Measurements from ENCODE around the gene ZSWIM4. TPM values are rescaled to one million over a fixed set of nuclear protein-coding genes. Genes with fewer than 3 reads are reported as not detected.
A peak's percentile ranks its signal among the peaks of the same experiment; 100 is the strongest.

Gene ZSWIM4
- total and polyA plus RNA-seq, 12 donors = 1.2 to 7.1 (median 2.7) TPM

DNA sequence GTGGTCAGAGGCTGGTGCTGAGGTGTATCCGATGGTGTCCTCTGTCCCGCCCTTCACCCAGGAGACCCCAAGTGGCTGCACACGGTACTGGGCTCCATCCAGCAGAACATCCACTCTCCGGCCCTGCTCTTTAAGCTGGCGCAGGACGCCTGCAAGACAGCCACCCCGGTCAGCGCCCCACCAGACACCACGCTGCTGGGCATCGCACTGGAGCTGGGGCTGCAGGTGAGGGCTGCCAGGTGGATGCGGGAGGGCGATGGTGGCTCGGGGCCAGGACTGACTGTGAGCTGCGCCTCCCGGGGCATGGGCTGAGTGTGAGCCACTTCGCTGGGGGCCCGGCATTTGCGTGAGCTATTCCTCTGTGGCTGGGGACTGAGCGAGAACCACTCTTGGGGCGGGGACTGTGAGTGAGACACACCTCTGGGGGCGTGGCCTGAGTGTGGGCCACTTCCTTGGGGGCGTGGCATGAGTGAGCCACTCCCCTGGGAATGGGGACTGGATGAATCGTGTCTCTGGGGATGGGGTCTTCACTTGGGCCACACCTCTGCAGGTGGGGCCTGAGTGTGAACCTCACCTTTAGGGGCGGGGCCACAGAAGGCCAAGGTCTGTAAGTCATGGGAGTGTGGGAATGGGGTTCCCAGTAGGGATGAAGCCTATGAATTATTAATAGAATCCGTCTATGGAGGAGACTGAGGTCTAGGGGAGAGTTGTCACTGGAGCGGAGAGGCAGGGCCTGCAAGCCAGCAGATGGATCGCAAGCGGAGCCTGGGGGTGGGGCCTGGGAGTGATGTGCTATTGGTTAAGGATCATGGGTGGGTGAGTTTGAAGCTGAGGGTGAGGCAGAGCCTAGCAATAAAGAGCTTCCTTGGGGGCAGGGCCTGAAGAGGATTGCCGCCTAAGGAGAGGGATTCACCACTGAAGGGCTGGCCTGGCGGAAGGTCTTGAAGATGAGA, 30.5 kb downstream of the ZSWIM4 start:
- no peak for DNase-seq
- H3K36me3 ChIP-seq = peaks cover 0 to 82% (median 5%) of the 10 kb centered on the region in 9 donors
- no peaks in the 10 kb centered on the region for H3K9me3 ChIP-seq
- H3K4me3 ChIP-seq = no peak overlapping the region
- no peaks in the 10 kb centered on the region for H3K27me3 ChIP-seq
- no peak for TF ChIP-seq CTCF (IDR thresholded peaks at IDR 0.05)
- H3K4me1 ChIP-seq = peaks cover 0 to 15% (median 10%) of the 10 kb centered on the region in 9 donors
- no peak overlapping the region for H3K27ac ChIP-seq
- ATAC-seq = peak in 1 of 8 donors; percentile 3
- intact Hi-C loops (cut with DNase I) = no loop called here
- 89 to 91% methylated on average over 30 of the region's 30 CpGs for WGBS, 2 donors

- H3K4me1 ChIP-seq = peaks cover 0 to 15% (median 10%) of the 10 kb centered on the region in 9 donors
- no peak overlapping the region for H3K27ac ChIP-seq
- H3K4me3 ChIP-seq = no peak overlapping the region
- no peak for ATAC-seq
- peaks cover 0 to 83% (median 6%) of the 10 kb centered on the region in 9 donors for H3K36me3 ChIP-seq
- intact Hi-C loops (cut with DNase I) = no loop called here
- WGBS, 2 donors = 95 to 96% methylated on average over 9 of the region's 9 CpGs
- H3K9me3 ChIP-seq = no peaks in the 10 kb centered on the region
- TF ChIP-seq CTCF (IDR thresholded peaks at IDR 0.05) = no peak
- DNase-seq = no peak
- H3K27me3 ChIP-seq = no peaks in the 10 kb centered on the region
These were observed 31.5 kb downstream of the ZSWIM4 start for GRCh38 chr19:13826652-13827235.

DNA sequence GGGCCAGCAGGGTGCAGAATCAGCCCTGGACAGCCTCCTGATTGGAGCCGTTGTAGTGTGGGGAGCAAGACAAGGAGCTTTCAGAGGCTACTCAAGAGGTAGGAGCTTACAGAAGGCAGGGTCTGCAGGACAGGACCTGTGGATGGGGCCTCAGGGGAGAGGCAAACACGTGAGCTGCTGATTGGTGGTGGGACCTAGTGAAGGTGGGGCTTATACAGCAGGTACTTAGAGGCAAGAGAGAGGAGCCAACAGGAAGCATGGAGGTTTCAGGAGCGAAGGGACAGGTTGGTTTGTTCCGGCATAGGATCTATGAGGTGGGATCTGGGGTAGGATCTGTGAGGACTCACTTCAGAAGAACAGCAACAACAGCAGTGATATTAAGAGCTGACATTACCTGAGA, 32.4 kb downstream of the ZSWIM4 start:
- H3K36me3 ChIP-seq = peaks cover 0 to 88% (median 6%) of the 10 kb centered on the region in 9 donors
- DNase-seq (peak in 1 of 2 donors; percentile 2), ATAC-seq (no peak)
- no peak overlapping the region for H3K4me3 ChIP-seq
- no peak for TF ChIP-seq CTCF (IDR thresholded peaks at IDR 0.05)
- WGBS, 2 donors = 78 to 81% methylated on average over 4 of the region's 4 CpGs
- no peaks in the 10 kb centered on the region for H3K9me3 ChIP-seq
- no peak overlapping the region for H3K27ac ChIP-seq
- intact Hi-C loops (cut with DNase I) = no loop called here
- no peaks in the 10 kb centered on the region for H3K27me3 ChIP-seq
- peaks cover 0 to 16% (median 6%) of the 10 kb centered on the region in 9 donors for H3K4me1 ChIP-seq

DNA sequence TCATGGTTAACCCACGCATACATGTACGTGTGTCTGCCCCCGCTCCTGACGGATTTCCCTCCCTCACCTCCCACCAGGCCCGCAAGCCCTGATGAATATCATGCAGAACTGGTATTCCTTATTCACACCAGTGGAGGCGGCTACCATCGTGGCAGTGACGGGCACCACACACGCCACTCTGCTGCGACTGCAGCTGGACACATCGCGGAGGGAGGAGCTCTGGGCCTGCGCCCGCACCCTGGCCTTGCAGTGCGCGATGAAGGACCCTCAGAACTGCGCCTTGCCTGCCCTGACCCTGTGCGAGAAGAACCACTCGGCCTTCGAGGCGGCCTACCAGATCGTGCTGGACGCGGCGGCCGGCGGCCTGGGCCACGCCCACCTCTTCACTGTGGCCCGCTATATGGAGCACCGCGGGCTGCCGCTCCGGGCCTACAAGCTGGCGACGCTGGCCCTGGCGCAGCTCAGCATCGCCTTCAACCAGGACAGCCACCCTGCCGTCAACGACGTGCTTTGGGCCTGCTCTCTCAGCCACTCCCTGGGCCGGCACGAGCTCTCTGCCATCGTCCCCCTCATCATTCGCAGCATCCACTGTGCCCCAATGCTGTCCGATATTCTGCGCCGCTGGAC, 35.0 kb downstream of the ZSWIM4 start:
- DNase-seq = no peak
- Histone ChIP-seq H3K4me3 (no peak overlapping the region), H3K27ac (peak overlapping the region in 1 of 10 donors; percentile 100), H3K9me3 (no peaks in the 10 kb centered on the region), H3K4me1 (peaks cover 10 to 33% (median 27%) of the 10 kb centered on the region in 9 donors), H3K27me3 (no peaks in the 10 kb centered on the region), H3K36me3 (peaks cover 0 to 87% (median 16%) of the 10 kb centered on the region in 9 donors)
- no peak for ATAC-seq
- no peak for TF ChIP-seq CTCF (IDR thresholded peaks at IDR 0.05)
- intact Hi-C loops (cut with DNase I) = loop anchor here in 4 of 10 donors (5.0 kb wide), 1 partner anchor 33 kb away; the partner anchor contains the start of gene ZSWIM4 (in 4 of the 4)
- WGBS, 2 donors = 94 to 96% methylated on average over 43 to 47 of the region's 47 CpGs

Data from heart right ventricle (tissue), 16 donors.